Karpas-422 (cell line): ENCODE data around the gene CARS1. TPM values are rescaled to one million over a fixed set of nuclear protein-coding genes. Genes with fewer than 3 reads are reported as not detected.

Experiments used
- DNase-seq: peaks from one replicate; pipeline ENCODE4 v3.0.0-alpha.2; 2015
- H2AFZ ChIP-seq: fragments of 200-600 bp; sonication (generic); 2 replicates; pipeline ENCODE4 v1.6.1; 2014; ENCODE audit warnings: antibody characterized with exemption, low read length, mixed read lengths
- H3K27ac ChIP-seq: fragments of 200-600 bp; sonication (generic); 2 replicates; pipeline ENCODE4 v1.5.1; 2014; ENCODE audit warnings: mild to moderate bottlenecking, low read length, moderate library complexity
- H3K27me3 ChIP-seq: fragments of 200-600 bp; sonication (generic); 2 replicates; pipeline ENCODE4 v1.6.1; 2014; ENCODE audit warnings: low read length, mixed read lengths
- H3K36me3 ChIP-seq: fragments of 200-600 bp; sonication (generic); 2 replicates; pipeline ENCODE4 v1.6.1; 2014; ENCODE audit warnings: low read length, mixed read lengths; ENCODE audit not compliant: insufficient read depth
- H3K4me1 ChIP-seq: fragments of 200-600 bp; sonication (generic); 2 replicates; pipeline ENCODE4 v1.6.1; 2014; ENCODE audit warnings: mild to moderate bottlenecking, low read length, mixed read lengths
- H3K4me2 ChIP-seq: fragments of 200-600 bp; sonication (generic); 2 replicates; pipeline ENCODE4 v1.6.1; 2014; ENCODE audit warnings: low read length, low read depth, mild to moderate bottlenecking; ENCODE audit not compliant: poor library complexity, severe bottlenecking
- H3K4me3 ChIP-seq: fragments of 200-600 bp; sonication (generic); 2 replicates; pipeline ENCODE4 v1.5.1; 2014; ENCODE audit warnings: mild to moderate bottlenecking, antibody characterized with exemption, low read length, mixed read lengths
- H3K79me2 ChIP-seq: fragments of 200-600 bp; sonication (generic); 2 replicates; pipeline ENCODE4 v1.6.1; 2014; ENCODE audit warnings: mild to moderate bottlenecking, low read length, mixed read lengths
- H3K9ac ChIP-seq: fragments of 200-600 bp; sonication (generic); 2 replicates; pipeline ENCODE4 v1.6.0; 2014; ENCODE audit warnings: low read length
- H3K9me2 ChIP-seq: fragments of 200-600 bp; sonication (generic), shearing (Covaris generic); replicated peaks from 2 replicates; pipeline ENCODE4 v1.6.0; 2014; ENCODE audit warnings: mild to moderate bottlenecking, low read length, moderate library complexity; ENCODE audit not compliant: insufficient read depth
- H3K9me3 ChIP-seq: fragments of 300-700, 200-600 bp; sonication (generic); 2 replicates; pipeline ENCODE4 v1.6.1; 2014; ENCODE audit warnings: low read length, mixed read lengths
- H4K20me1 ChIP-seq: fragments of 200-600 bp; sonication (generic); 2 replicates; pipeline ENCODE4 v1.6.1; 2014; ENCODE audit warnings: mild to moderate bottlenecking, antibody characterized with exemption, low read length, low read depth; ENCODE audit not compliant: insufficient read depth
- total RNA-seq: library from RNA; depleted of rRNA; stranded (reverse); fragments of >200 nt; shearing (Covaris generic); gene quantifications from 2 replicates; pipeline ENCODE4 v1.2.3, GENCODE V29; 2014; ENCODE audit warnings: low replicate concordance; rRNA removed

Gene CARS1
- 55.8 and 80.6 TPM in 2 replicates for total RNA-seq

DNA sequence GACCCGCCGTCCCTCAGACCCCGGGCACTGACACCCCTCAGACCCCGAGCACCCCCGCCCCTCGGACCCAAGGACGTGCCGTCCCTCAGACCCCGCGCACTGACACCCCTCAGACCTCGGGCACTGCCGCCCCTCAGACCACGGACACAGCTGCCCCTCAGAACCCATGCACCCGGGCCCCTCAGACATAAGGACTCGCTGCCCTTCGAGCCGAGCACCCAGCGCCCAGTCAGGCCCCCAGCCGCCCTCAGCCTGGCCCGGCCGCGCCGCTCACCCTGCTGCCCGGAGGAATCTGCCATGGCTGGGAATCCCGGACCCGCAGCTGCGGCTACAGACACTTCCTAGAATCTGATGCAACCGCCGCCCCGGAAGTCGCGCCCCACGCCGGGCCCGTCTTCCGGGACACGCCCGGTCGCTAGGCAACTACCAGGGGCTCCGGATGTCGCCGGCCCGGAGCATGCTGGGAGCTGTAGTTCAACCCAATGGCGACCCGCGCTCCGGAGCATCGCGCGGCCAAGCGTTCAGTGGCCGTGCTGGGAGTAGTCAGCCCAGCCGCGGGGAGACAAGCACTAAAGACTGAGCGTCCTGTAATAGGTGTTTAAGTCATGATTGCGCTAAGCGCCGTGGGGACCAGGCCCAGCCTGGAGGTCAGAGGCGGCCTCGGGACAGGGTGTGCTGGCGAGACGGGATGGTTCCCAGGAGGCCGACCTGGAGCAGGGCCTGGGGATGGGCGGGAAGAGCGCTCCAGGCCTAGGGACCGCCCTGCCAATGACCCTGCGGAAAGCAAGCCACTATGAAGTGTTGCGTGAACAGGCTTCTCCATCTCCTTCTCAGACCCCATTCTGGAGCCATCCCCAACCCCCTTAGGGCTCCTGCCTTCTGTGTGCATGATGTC lies at the start of gene CARS1:
Gene CARS1, minus strand, starts transcription at position 355 of the 895 bp plus-strand sequence. Its CDS starts 56 bp downstream, at position 299.
- Histone ChIP-seq H3K27me3 (no peaks in the 10 kb centered on the region), H3K9me2 (no peaks in the 10 kb centered on the region), H3K4me3 (peak within 1 kb of the TSS; percentile 100), H2AFZ (peak within 1 kb of the TSS; percentile 100), H4K20me1 (peaks cover 13% of the 10 kb centered on the region), H3K9me3 (no peaks in the 10 kb centered on the region), H3K9ac (peak within 1 kb of the TSS; percentile 100), H3K36me3 (no peaks in the 10 kb centered on the region), H3K4me1 (peaks cover 46% of the 10 kb centered on the region), H3K4me2 (peak within 1 kb of the TSS; percentile 92), H3K79me2 (peaks cover 44% of the 10 kb centered on the region), H3K27ac (peak within 1 kb of the TSS; percentile 84)
- DNase-seq = peak; percentile 96

DNA sequence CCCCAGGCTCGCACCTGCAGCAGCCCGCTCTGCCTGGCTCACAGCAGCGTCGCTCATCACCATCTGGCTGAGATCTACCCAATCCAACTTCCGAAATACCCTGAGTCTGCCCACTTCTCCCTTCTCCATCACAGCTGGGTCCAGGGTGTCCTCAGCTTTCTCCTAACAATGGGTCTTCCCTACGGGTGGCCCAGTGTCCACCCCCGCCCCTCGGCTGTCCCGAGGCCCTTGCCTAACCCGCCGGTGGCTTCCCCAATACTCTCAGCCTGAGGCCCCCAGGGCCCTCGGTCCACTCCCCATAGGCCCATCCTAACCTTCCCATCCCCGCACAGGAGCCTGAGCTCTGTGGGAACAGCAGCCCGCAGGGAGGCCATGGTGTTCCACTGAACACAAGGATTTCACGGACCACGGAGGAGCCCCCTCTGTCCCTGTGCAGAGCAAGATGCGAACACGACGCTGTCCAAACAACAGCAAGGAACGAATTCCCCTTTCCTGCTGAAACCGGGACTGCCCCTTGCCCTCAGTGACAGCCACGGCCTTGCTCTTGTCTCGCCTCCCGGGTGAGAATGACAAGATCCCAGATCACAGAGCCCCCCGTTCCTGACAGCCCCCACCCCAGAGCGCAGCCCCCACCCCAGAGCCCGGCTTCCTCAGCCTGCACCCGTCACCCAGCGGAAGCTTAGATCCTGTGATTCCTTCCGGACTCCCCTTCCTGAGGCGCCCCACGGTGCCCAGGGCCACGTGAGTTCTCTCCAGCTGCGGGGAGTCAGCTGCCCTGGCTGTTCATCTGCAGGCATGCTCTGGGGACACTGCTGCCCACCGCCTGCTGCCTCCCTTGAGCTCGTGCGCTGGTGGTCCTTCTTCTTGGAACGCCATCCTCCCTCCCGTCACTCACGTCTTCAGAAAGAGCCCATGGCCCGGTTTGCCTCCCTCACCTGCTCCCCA lies 48.8 kb upstream of the CARS1 start:
- Histone ChIP-seq H3K9me2 (no peaks in the 10 kb centered on the region), H3K4me2 (no peak overlapping the region), H4K20me1 (no peaks in the 10 kb centered on the region), H3K36me3 (no peaks in the 10 kb centered on the region), H2AFZ (no peak overlapping the region), H3K9ac (no peak overlapping the region), H3K9me3 (no peaks in the 10 kb centered on the region), H3K4me3 (no peak overlapping the region), H3K79me2 (no peaks in the 10 kb centered on the region), H3K4me1 (no peaks in the 10 kb centered on the region), H3K27me3 (no peaks in the 10 kb centered on the region), H3K27ac (no peak overlapping the region)
- no peak for DNase-seq

DNA sequence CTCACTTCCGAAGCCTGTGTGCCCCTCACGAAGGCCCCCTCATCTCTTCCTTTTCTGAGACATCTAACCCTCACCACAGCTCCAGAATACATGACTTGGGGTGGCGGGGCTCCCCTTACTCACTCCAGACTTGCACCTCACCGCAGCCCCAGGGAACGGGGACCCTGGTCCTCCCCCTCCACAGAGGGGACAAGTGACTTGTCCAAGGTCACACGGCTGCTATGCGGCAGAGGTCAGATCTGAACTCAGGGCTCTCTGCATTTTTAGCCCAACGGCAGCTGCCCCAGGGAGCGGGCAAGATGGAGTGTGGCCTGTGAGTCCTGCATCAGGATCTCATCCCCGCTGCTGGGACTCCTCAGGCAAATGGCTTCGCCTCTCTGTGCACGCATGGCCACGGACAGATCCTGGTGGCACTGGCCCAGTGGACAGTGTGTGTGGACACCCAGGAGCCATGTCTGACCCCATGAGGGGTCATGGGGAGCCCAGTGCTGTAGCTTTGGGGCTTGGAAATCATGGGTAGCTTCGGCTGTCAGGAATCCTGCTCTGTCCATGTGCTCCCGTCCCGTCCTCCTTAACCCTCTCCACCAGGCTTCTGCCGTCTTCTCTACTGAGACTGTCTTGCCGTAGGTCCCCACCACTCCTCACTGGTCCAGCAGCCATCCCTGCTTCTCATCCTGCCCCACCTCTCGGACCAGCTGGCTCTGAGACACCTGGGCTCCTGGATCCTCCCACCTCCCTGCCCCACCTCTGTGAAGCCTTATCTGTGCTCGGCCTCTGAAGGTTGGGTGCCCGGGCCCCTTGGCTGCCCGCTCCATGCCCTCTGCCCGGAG lies 48.0 kb upstream of the CARS1 start:
- no peaks in the 10 kb centered on the region for H3K4me1 ChIP-seq
- no peak overlapping the region for H2AFZ ChIP-seq
- no peak overlapping the region for H3K4me2 ChIP-seq
- no peaks in the 10 kb centered on the region for H3K79me2 ChIP-seq
- H3K4me3 ChIP-seq = no peak overlapping the region
- no peaks in the 10 kb centered on the region for H3K9me2 ChIP-seq
- DNase-seq = no peak
- no peaks in the 10 kb centered on the region for H3K27me3 ChIP-seq
- H4K20me1 ChIP-seq = no peaks in the 10 kb centered on the region
- H3K9ac ChIP-seq = no peak overlapping the region
- H3K36me3 ChIP-seq = no peaks in the 10 kb centered on the region
- no peak overlapping the region for H3K27ac ChIP-seq
- no peaks in the 10 kb centered on the region for H3K9me3 ChIP-seq

DNA sequence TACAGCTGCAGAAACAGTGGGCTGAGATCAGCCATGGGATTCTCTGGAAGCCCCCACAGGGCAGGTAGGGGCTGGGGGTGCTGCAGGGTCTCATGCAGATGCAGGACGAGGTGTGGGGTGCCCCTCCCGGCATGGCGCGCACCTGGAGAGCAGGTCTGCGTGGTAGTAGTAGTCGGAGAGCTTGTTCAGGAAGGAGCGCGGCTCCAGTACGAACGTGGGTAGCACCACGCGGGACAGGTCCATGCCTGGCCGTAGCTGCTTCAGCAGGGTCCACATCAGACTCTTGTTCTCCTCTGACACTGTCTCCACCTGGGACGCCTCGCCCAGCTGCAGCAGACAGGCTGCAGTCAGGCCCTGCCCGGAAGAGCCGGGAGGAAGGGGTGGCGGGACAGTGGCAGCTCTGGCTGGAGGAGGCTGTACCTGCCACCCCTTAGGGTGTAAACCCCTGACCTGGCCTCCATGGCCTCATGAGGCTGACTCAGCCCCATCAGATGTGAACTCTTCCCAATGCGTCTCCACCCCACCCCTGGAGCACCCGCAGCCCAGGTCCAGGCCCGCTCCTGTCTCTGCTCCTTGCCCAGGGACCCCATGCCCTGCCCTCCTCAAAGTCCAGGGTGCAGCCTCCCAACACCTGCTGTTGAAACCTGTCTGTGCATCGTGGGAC lies 47.0 kb upstream of the CARS1 start:
- H3K36me3 ChIP-seq = no peaks in the 10 kb centered on the region
- no peak for DNase-seq

DNA sequence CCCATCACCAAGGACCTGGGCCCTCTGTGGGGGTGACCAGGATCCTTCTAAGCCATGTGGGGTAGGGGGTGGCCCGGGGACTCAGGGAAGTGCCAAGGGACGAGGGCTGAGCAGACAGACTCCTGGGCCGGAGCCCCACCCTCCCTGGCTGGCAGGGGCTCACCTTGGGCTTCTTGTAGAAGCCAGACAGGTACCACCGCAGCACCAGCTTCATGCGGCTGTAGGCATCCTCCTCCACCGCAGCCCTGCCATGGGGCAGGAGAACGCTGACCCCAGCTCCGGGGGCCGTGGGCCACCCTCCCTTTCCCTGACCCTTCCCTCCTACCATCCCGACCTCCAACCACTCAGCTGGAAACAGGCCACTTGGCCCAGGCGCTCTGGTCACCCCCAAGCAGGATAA lies 45.9 kb upstream of the CARS1 start:
- H3K4me1 ChIP-seq = no peaks in the 10 kb centered on the region
- no peak overlapping the region for H2AFZ ChIP-seq
- DNase-seq = no peak
- H3K27me3 ChIP-seq = no peaks in the 10 kb centered on the region
- H3K9ac ChIP-seq = no peak overlapping the region
- H3K9me3 ChIP-seq = no peaks in the 10 kb centered on the region
- no peaks in the 10 kb centered on the region for H3K9me2 ChIP-seq
- H4K20me1 ChIP-seq = no peaks in the 10 kb centered on the region
- no peak overlapping the region for H3K27ac ChIP-seq
- H3K36me3 ChIP-seq = no peaks in the 10 kb centered on the region
- no peaks in the 10 kb centered on the region for H3K79me2 ChIP-seq
- H3K4me3 ChIP-seq = no peak overlapping the region
- H3K4me2 ChIP-seq = no peak overlapping the region

More for the DNA sequence above, 47.0 kb upstream of the CARS1 start:
- Histone ChIP-seq H3K4me1 (no peaks in the 10 kb centered on the region), H2AFZ (no peak overlapping the region), H3K27ac (no peak overlapping the region), H3K9me3 (no peaks in the 10 kb centered on the region), H4K20me1 (no peaks in the 10 kb centered on the region), H3K27me3 (no peaks in the 10 kb centered on the region), H3K79me2 (no peaks in the 10 kb centered on the region), H3K9ac (no peak overlapping the region), H3K4me3 (no peak overlapping the region), H3K4me2 (no peak overlapping the region), H3K9me2 (no peaks in the 10 kb centered on the region)

DNA sequence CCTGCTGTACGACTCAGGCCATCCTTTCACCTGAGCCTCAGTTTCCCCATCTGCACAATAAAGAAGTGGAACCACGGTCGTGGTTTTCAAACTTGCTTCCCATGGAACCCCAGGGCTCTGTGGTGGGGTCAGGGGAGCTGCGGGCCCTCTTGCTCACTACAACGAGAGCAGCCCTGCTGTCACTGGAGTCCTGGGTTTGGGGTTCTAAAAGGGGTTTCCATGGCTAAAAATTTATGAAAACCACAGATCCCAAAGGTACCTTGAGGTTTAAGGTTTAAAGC lies 45.4 kb upstream of the CARS1 start:
- H3K4me1 ChIP-seq = no peaks in the 10 kb centered on the region
- no peaks in the 10 kb centered on the region for H3K27me3 ChIP-seq
- no peaks in the 10 kb centered on the region for H3K9me3 ChIP-seq
- DNase-seq = no peak
- no peak overlapping the region for H3K9ac ChIP-seq
- H3K27ac ChIP-seq = no peak overlapping the region
- H3K36me3 ChIP-seq = no peaks in the 10 kb centered on the region
- H3K4me2 ChIP-seq = no peak overlapping the region
- H3K9me2 ChIP-seq = no peaks in the 10 kb centered on the region
- H4K20me1 ChIP-seq = no peaks in the 10 kb centered on the region
- H2AFZ ChIP-seq = no peak overlapping the region
- no peaks in the 10 kb centered on the region for H3K79me2 ChIP-seq
- H3K4me3 ChIP-seq = no peak overlapping the region

DNA sequence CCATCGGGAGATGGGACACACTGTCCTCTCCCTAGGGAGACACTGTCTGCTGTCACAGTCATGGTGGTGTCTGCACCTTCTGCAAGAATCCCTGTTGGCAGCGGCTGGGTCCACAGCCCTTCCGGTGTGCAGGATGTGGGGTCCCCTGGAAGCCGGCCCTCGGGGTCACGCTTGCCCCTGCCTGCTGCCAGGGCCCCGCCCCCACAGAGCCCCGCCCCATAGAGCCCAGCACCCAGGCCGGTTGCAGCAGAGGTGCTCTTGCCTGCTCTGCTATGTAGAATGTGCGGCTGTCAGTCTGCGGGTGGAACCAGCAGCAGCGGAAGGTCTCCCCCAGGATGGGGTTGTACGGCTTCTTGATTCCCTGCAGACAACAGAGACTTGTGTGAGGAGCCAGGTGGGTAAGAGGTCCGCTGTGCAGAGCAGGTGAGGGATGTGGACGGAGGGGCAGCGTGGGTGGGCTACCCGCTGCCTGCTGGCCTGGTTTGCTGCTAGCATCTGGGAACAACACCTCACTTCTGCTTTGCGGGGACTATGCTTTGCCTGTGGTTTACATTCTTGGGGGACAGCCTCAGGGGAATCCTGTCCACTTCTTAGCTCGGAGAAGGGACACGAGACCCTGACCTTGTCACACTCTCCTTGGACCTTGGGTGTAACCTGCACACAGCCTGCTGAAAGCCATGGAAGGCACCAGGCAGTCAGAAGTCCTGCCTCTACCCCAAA lies 44.9 kb upstream of the CARS1 start:
- H3K27ac ChIP-seq = no peak overlapping the region
- no peaks in the 10 kb centered on the region for H3K79me2 ChIP-seq
- no peaks in the 10 kb centered on the region for H3K27me3 ChIP-seq
- no peaks in the 10 kb centered on the region for H3K4me1 ChIP-seq
- H3K36me3 ChIP-seq = no peaks in the 10 kb centered on the region
- H3K9me2 ChIP-seq = no peaks in the 10 kb centered on the region
- no peaks in the 10 kb centered on the region for H4K20me1 ChIP-seq
- H2AFZ ChIP-seq = no peak overlapping the region
- H3K4me2 ChIP-seq = no peak overlapping the region
- H3K4me3 ChIP-seq = no peak overlapping the region
- H3K9ac ChIP-seq = no peak overlapping the region
- no peaks in the 10 kb centered on the region for H3K9me3 ChIP-seq
- DNase-seq = no peak
